GM23338 (cell line): ENCODE measurements around the gene HIVEP3.

Experiments
- CREB1 ChIP-seq: fragments of 250-450 bp; sonication (Bioruptor Pico); IDR thresholded peaks from 2 replicates; pipeline ENCODE4 v1.5.0; 2020; ENCODE audit warnings: low read depth, mild to moderate bottlenecking, moderate library complexity
- CTCF ChIP-seq, 2 experiments: fragments of 200-600 bp in 1 of 2; sonication (generic) in 1 of 2; conservative IDR thresholded peaks; 2 replicates each; pipeline versions ENCODE4 v1.5.1 to v1.6.1; 2016 to 2017; ENCODE audit warnings: antibody characterized with exemption in 2 of 2, low read depth in 2 of 2, mild to moderate bottlenecking in 2 of 2, moderate library complexity in 1 of 2
- ETS1 ChIP-seq: IDR thresholded peaks from 2 replicates; pipeline ENCODE4 v1.6.1; 2016; ENCODE audit warnings: antibody characterized with exemption
- EZH2 ChIP-seq: fragments of 200-600 bp; sonication (generic); IDR thresholded peaks from one replicate; pipeline ENCODE4 v1.8.0; 2017; ENCODE audit warnings: antibody characterized with exemption, mild to moderate bottlenecking, low read depth; ENCODE audit not compliant: unreplicated experiment
- EZH2phosphoT487 ChIP-seq: fragments of 200-600 bp; sonication (generic); IDR thresholded peaks from one replicate; pipeline ENCODE4 v1.8.1; 2018; ENCODE audit warnings: antibody characterized with exemption; ENCODE audit not compliant: unreplicated experiment
- JUNB ChIP-seq: IDR thresholded peaks from one replicate; pipeline ENCODE4 v1.6.1; 2016; ENCODE audit warnings: antibody characterized with exemption; ENCODE audit not compliant: unreplicated experiment
- NANOG ChIP-seq: IDR thresholded peaks from 2 replicates; pipeline ENCODE4 v1.6.1; 2016; ENCODE audit warnings: antibody characterized with exemption, borderline replicate concordance
- POLR2AphosphoS5 ChIP-seq: IDR thresholded peaks from 2 replicates; pipeline ENCODE4 v1.6.1; 2016; ENCODE audit warnings: antibody characterized with exemption, low read depth
- REST ChIP-seq: IDR thresholded peaks from one replicate; pipeline ENCODE4 v1.6.1; 2018; ENCODE audit warnings: antibody characterized with exemption; ENCODE audit not compliant: unreplicated experiment
- STAT1 ChIP-seq: IDR thresholded peaks from one replicate; pipeline ENCODE4 v1.6.1; 2016; ENCODE audit warnings: antibody characterized with exemption; ENCODE audit not compliant: unreplicated experiment
- ZNF331 ChIP-seq: fragments of 250-450 bp; sonication (Bioruptor Pico); IDR thresholded peaks from 2 replicates; pipeline ENCODE4 v1.5.0; 2020; ENCODE audit warnings: low read depth, mild to moderate bottlenecking, moderate library complexity
- ZNF462 ChIP-seq: fragments of 250-450 bp; sonication (Bioruptor Pico); IDR thresholded peaks from 2 replicates; pipeline ENCODE4 v1.5.0; 2020; ENCODE audit warnings: mild to moderate bottlenecking, moderate library complexity

- no peak for TF ChIP-seq POLR2AphosphoS5
- TF ChIP-seq CTCF (conservative IDR thresholded peaks at IDR 0.05; ENCODE audit: low read depth in 2 of 2) = no peak
- no peak for TF ChIP-seq EZH2phosphoT487
- no peak for TF ChIP-seq EZH2
- TF ChIP-seq JUNB = no peak
- TF ChIP-seq REST = no peak
- TF ChIP-seq NANOG = no peak
- no peak for TF ChIP-seq ZNF462 (CRISPR knock-in tag)
- TF ChIP-seq ETS1 = no peak
- TF ChIP-seq CREB1 (CRISPR knock-in tag) = no peak
- TF ChIP-seq ZNF331 (CRISPR knock-in tag) = no peak
- TF ChIP-seq STAT1 = no peak
Observed at GRCh38 chr1:41848216-41848952, 70.3 kb downstream of the HIVEP3 start.
